ENCODE measurements around the gene GSC2. TPM values are rescaled to one million over a fixed set of nuclear protein-coding genes. Genes with fewer than 3 reads are reported as not detected.

GSC2 gene
- total RNA-seq, 1 donor from 2014 or later: not detected

GRCh38 chr22:19176732-19177131, 26.6 kb upstream of the GSC2 start:
- no peaks in the 10 kb centered on the region for H3K36me3 ChIP-seq
- DNase-seq: no peak
- H3K4me3 ChIP-seq: peak overlapping the region; percentile 97
- intact Hi-C loops (cut with micrococcal nuclease): no loop called here
- peak overlapping the region; percentile 92 for H3K27ac ChIP-seq (replicated peaks)
- no peak for TF ChIP-seq CTCF (IDR thresholded peaks at IDR 0.05; ENCODE audit: borderline replicate concordance)
- peaks cover 75% of the 10 kb centered on the region for H3K4me1 ChIP-seq
- no peaks in the 10 kb centered on the region for H3K27me3 ChIP-seq (ENCODE audit: low read depth)
- H3K9me3 ChIP-seq (replicated peaks): no peaks in the 10 kb centered on the region

- intact Hi-C loops (cut with micrococcal nuclease): no loop called here
- DNase-seq: no peak
- peaks cover 80% of the 10 kb centered on the region for H3K4me1 ChIP-seq
Measured at GRCh38 chr22:19176175-19176643, 26.1 kb upstream of the GSC2 start.

GRCh38 chr22:19175602-19176174, 25.6 kb upstream of the GSC2 start:
- no peaks in the 10 kb centered on the region for H3K27me3 ChIP-seq (ENCODE audit: low read depth)
- intact Hi-C loops (cut with micrococcal nuclease): no loop called here
- no peaks in the 10 kb centered on the region for H3K9me3 ChIP-seq (replicated peaks)
- H3K27ac ChIP-seq (replicated peaks): peak overlapping the region; percentile 75
- no peak for TF ChIP-seq CTCF (IDR thresholded peaks at IDR 0.05; ENCODE audit: borderline replicate concordance)
- DNase-seq: no peak
- H3K36me3 ChIP-seq: no peaks in the 10 kb centered on the region
- peaks cover 85% of the 10 kb centered on the region for H3K4me1 ChIP-seq
- no peak overlapping the region for H3K4me3 ChIP-seq

More at GRCh38 chr22:19176175-19176643, 26.1 kb upstream of the GSC2 start:
- no peak for TF ChIP-seq CTCF (IDR thresholded peaks at IDR 0.05; ENCODE audit: borderline replicate concordance)
- no peak overlapping the region for H3K4me3 ChIP-seq
- no peaks in the 10 kb centered on the region for H3K36me3 ChIP-seq
- H3K27me3 ChIP-seq (ENCODE audit: low read depth): no peaks in the 10 kb centered on the region
- H3K9me3 ChIP-seq (replicated peaks): no peaks in the 10 kb centered on the region
- peak overlapping the region; percentile 75 for H3K27ac ChIP-seq (replicated peaks)

GRCh38 chr22:19175026-19175601, 25.0 kb upstream of the GSC2 start:
- intact Hi-C loops (cut with micrococcal nuclease): no loop called here
- no peaks in the 10 kb centered on the region for H3K27me3 ChIP-seq (ENCODE audit: low read depth)
- no peak overlapping the region for H3K4me3 ChIP-seq
- H3K4me1 ChIP-seq: peaks cover 91% of the 10 kb centered on the region
- H3K36me3 ChIP-seq: no peaks in the 10 kb centered on the region
- no peak for TF ChIP-seq CTCF (IDR thresholded peaks at IDR 0.05; ENCODE audit: borderline replicate concordance)
- H3K9me3 ChIP-seq (replicated peaks): no peaks in the 10 kb centered on the region
- H3K27ac ChIP-seq (replicated peaks): peak overlapping the region; percentile 75
- DNase-seq: no peak

- Histone ChIP-seq H3K27ac (replicated peaks) (peak overlapping the region; percentile 75), H3K27me3 (ENCODE audit: low read depth) (peaks cover 5% of the 10 kb centered on the region), H3K4me3 (no peak overlapping the region), H3K36me3 (no peaks in the 10 kb centered on the region), H3K4me1 (peaks cover 93% of the 10 kb centered on the region), H3K9me3 (replicated peaks) (no peaks in the 10 kb centered on the region)
- no peak for TF ChIP-seq CTCF (IDR thresholded peaks at IDR 0.05; ENCODE audit: borderline replicate concordance)
- intact Hi-C loops (cut with micrococcal nuclease): no loop called here
- DNase-seq: no peak
Measured at GRCh38 chr22:19174106-19175025, 24.3 kb upstream of the GSC2 start.

All from left ventricle myocardium inferior (tissue), 1 donor.